ENCODE data around the gene DNAI1. TPM values are rescaled to one million over a fixed set of nuclear protein-coding genes. Genes with fewer than 3 reads are reported as not detected.

Gene DNAI1
- total RNA-seq, 2 experiments from 2014 or later: not detected

GRCh38 chr9:34546834-34547827 lies 88.5 kb downstream of the DNAI1 start:
- Mint-ChIP-seq H3K4me1 (no peaks in the 10 kb centered on the region), H3K36me3 (no peaks in the 10 kb centered on the region), H3K27me3 (peaks cover 18% of the 10 kb centered on the region), H3K27ac (no peak overlapping the region), H3K4me3 (no peak overlapping the region), H3K9me3 (ENCODE audit: low read depth) (no peaks in the 10 kb centered on the region)
- DNase-seq (peak; percentile 71), ATAC-seq (peak; percentile 65)
- CTCF ChIA-PET: interaction anchor here (0.6 to 2.1 kb wide), 17 partner anchors 8 to 200 kb away, joined by 3 to 13 read pairs (median 5); partner anchors contain the start of genes DCTN3 and RPP25L

DNA sequence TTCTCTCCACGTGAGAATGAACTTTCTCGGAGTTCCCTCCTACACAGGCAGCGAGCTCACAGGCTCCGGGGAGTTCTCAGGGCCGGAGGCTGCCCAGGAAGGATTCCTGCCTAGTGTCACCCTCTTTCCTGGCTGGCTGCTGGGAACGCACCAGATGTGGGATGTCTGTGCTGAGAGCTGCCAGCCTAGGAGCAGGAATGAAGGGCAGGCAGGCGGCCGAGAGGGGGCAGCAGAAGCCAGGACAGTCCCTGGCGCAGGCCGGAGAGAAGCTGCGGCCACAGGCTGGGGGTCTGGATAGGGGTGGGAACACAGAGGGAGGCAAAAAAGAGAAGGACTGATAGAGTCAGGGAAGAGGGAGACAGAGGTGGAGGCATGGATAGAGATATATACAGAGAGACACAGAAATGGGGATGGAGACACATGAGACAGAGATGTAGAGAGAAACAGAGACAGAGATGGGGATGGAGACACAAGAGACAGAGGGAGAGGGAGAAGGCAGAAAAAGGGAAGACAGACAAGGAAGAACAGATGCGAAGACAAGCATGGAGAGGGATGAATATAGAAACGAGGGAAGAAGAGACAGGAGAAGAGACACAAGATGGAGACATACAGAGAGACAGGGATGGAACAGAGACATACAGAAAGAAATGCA lies 89.5 kb downstream of the DNAI1 start:
- Mint-ChIP-seq H3K27me3 (peaks cover 18% of the 10 kb centered on the region), H3K4me3 (no peak overlapping the region), H3K36me3 (no peaks in the 10 kb centered on the region), H3K27ac (no peak overlapping the region), H3K4me1 (no peaks in the 10 kb centered on the region), H3K9me3 (ENCODE audit: low read depth) (no peaks in the 10 kb centered on the region)
- DNase-seq (no peak), ATAC-seq (peak; percentile 48)
- CTCF ChIA-PET: interaction anchor here (0.6 to 2.1 kb wide), 16 partner anchors 9 to 985 kb away, joined by 3 to 13 read pairs (median 5); partner anchors contain the start of genes DCTN3 and RPP25L

- no peak for DNase-seq
- Mint-ChIP-seq H3K9me3 (ENCODE audit: low read depth) (no peaks in the 10 kb centered on the region), H3K4me3 (no peak overlapping the region), H3K36me3 (no peaks in the 10 kb centered on the region), H3K4me1 (no peaks in the 10 kb centered on the region), H3K27ac (no peak overlapping the region), H3K27me3 (peaks cover 16% of the 10 kb centered on the region)
- CTCF ChIA-PET: interaction anchor here (1.2 kb wide), 1 partner anchor 42 kb away, joined by 7 read pairs; no protein-coding TSS in a partner anchor
- no peak for ATAC-seq
Observed at GRCh38 chr9:34549407-34549732, 90.8 kb downstream of the DNAI1 start.

DNA sequence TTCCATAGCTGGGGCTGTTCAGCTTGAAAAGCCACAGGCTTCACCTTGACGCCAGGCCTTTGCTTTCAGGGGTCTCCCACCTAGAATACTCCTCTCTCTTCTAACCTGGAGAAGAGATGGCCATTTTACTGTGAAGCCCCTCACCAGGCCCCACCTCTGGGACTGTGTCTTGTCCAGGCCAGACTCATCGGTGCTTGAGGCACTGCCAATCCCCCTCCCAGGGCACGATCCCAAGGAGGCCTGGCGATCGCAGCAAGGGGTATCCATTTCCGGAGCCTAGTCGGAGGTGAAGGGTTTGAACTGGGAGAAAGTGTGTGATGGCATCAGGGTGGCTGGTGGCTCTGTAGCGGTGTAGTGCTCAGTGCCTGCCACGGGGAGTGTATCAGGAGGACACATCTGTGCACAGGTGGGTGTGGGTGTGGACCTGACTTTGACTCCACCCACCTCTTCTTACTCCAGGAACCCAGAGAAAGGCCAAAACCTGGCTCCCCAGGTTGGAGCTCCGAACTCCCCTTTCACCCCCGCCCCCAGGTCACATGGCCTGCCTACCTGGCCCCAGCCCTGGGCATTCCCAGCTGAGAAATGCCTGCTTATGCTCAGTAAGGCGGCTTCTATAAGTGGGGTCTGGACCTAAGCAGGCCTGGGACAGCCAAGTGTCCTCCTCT lies 91.5 kb downstream of the DNAI1 start:
- Mint-ChIP-seq H3K9me3 (ENCODE audit: low read depth) (no peaks in the 10 kb centered on the region), H3K4me1 (no peaks in the 10 kb centered on the region), H3K36me3 (no peaks in the 10 kb centered on the region), H3K4me3 (no peak overlapping the region), H3K27me3 (peaks cover 11% of the 10 kb centered on the region), H3K27ac (no peak overlapping the region)
- DNase-seq: no peak
- CTCF ChIA-PET: interaction anchor here (0.6 to 1.2 kb wide), 2 partner anchors 41 to 1279 kb away, joined by 3 to 7 read pairs; partner anchors contain the start of genes FAM221B and TMEM8B
- ATAC-seq: no peak

DNA sequence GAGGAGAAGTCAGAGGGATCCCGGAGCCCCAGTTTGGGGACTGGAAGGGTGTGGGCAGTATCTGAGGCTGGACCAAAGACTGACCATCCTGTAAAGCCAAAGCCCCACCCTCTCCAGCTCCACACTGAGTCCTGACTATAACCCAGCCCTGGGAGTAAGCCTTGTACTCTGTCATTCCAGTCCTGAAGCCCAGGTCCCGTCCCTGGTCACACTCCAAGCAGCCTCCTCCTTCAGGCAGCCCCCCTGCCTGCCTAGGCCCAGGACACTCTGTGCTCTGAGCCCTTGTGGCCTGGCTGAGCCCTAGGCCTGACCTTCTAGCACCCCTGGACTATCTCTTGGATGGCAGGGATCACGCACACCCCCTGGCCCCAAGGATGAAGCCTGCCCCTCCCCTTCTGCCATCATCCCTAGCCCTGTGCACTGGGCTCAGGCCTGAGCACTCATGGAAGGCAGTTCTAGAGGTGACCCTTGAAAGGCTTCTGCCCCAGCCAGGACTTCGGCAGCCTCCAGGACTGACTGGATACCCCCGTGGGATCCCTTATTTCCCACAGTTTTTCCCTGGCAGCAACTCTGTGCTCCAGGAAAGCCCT lies 92.2 kb downstream of the DNAI1 start:
- ATAC-seq: no peak
- Mint-ChIP-seq H3K36me3 (no peaks in the 10 kb centered on the region), H3K27me3 (peaks cover 5% of the 10 kb centered on the region), H3K9me3 (ENCODE audit: low read depth) (no peaks in the 10 kb centered on the region), H3K27ac (no peak overlapping the region), H3K4me3 (no peak overlapping the region), H3K4me1 (no peaks in the 10 kb centered on the region)
- CTCF ChIA-PET: interaction anchor here (0.6 to 1.2 kb wide), 2 partner anchors 41 to 1278 kb away, joined by 3 to 7 read pairs; partner anchors contain the start of genes FAM221B and TMEM8B
- DNase-seq: no peak

GRCh38 chr9:34551751-34552605 lies 93.4 kb downstream of the DNAI1 start:
- no peak overlapping the region for H3K4me3 Mint-ChIP-seq
- peaks cover 5% of the 10 kb centered on the region for H3K27me3 Mint-ChIP-seq
- H3K9me3 Mint-ChIP-seq (ENCODE audit: low read depth): no peaks in the 10 kb centered on the region
- CTCF ChIA-PET: no interaction called here
- no peaks in the 10 kb centered on the region for H3K4me1 Mint-ChIP-seq
- no peaks in the 10 kb centered on the region for H3K36me3 Mint-ChIP-seq
- ATAC-seq: no peak
- DNase-seq: no peak
- H3K27ac Mint-ChIP-seq: no peak overlapping the region

GRCh38 chr9:34552606-34552981 lies 94.0 kb downstream of the DNAI1 start:
- H3K4me1 Mint-ChIP-seq: no peaks in the 10 kb centered on the region
- peaks cover 5% of the 10 kb centered on the region for H3K27me3 Mint-ChIP-seq
- H3K36me3 Mint-ChIP-seq: no peaks in the 10 kb centered on the region
- no peak overlapping the region for H3K4me3 Mint-ChIP-seq
- H3K27ac Mint-ChIP-seq: no peak overlapping the region
- ATAC-seq (no peak), DNase-seq (no peak)
- H3K9me3 Mint-ChIP-seq (ENCODE audit: low read depth): no peaks in the 10 kb centered on the region
- CTCF ChIA-PET: no interaction called here

- DNase-seq (no peak), ATAC-seq (no peak)
- H3K36me3 Mint-ChIP-seq: no peaks in the 10 kb centered on the region
- no peak overlapping the region for H3K27ac Mint-ChIP-seq
- H3K4me3 Mint-ChIP-seq: no peak overlapping the region
- CTCF ChIA-PET: no interaction called here
- H3K9me3 Mint-ChIP-seq (ENCODE audit: low read depth): no peaks in the 10 kb centered on the region
- peaks cover 5% of the 10 kb centered on the region for H3K27me3 Mint-ChIP-seq
- H3K4me1 Mint-ChIP-seq: no peaks in the 10 kb centered on the region
Observed at GRCh38 chr9:34552986-34553385, 94.4 kb downstream of the DNAI1 start.

DNA sequence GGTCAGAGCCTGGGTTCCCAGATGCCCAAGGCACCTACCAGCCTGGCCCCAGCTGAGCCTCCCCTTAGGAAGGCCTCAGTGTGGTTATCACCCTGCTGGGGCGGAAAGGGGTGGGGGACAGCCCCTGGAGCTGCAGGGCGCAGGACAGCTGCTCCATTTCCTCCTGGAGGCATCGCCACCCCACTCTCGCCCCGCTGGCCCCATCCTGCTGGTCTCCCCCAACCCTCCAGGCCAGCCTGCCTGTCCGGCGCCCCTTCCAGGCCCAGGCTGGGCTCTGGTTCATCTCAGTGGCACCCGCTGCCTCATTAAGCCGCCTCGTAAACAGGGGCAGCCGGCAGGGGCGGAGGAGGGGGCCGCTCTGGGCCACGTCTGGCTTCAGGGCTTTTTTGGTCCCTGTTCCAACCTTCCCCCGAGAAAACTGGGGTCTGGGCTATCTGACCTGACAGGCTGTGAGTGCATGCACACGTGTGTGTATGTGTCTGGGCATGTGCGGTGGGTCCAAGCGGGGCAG lies 95.0 kb downstream of the DNAI1 start:
- no peaks in the 10 kb centered on the region for H3K9me3 Mint-ChIP-seq (ENCODE audit: low read depth)
- no peaks in the 10 kb centered on the region for H3K36me3 Mint-ChIP-seq
- ATAC-seq (no peak), DNase-seq (no peak)
- no peaks in the 10 kb centered on the region for H3K4me1 Mint-ChIP-seq
- no peak overlapping the region for H3K4me3 Mint-ChIP-seq
- no peak overlapping the region for H3K27ac Mint-ChIP-seq
- no peaks in the 10 kb centered on the region for H3K27me3 Mint-ChIP-seq
- CTCF ChIA-PET: no interaction called here

GRCh38 chr9:34554211-34555001 lies 95.8 kb downstream of the DNAI1 start:
- CTCF ChIA-PET: no interaction called here
- no peak overlapping the region for H3K4me3 Mint-ChIP-seq
- H3K4me1 Mint-ChIP-seq: no peaks in the 10 kb centered on the region

GRCh38 chr9:34555002-34555348 lies 96.4 kb downstream of the DNAI1 start:
- ATAC-seq: no peak
- Mint-ChIP-seq H3K27me3 (peaks cover 5% of the 10 kb centered on the region), H3K4me1 (no peaks in the 10 kb centered on the region), H3K36me3 (no peaks in the 10 kb centered on the region), H3K9me3 (ENCODE audit: low read depth) (no peaks in the 10 kb centered on the region), H3K27ac (no peak overlapping the region), H3K4me3 (no peak overlapping the region)
- CTCF ChIA-PET: no interaction called here
- DNase-seq: no peak

More at GRCh38 chr9:34554211-34555001, 95.8 kb downstream of the DNAI1 start:
- no peaks in the 10 kb centered on the region for H3K36me3 Mint-ChIP-seq
- no peak overlapping the region for H3K27ac Mint-ChIP-seq
- ATAC-seq (no peak), DNase-seq (no peak)
- peaks cover 3% of the 10 kb centered on the region for H3K27me3 Mint-ChIP-seq
- no peaks in the 10 kb centered on the region for H3K9me3 Mint-ChIP-seq (ENCODE audit: low read depth)

GRCh38 chr9:34555500-34555899 lies 96.9 kb downstream of the DNAI1 start:
- Mint-ChIP-seq H3K4me3 (no peak overlapping the region), H3K36me3 (no peaks in the 10 kb centered on the region), H3K27me3 (peaks cover 10% of the 10 kb centered on the region), H3K9me3 (ENCODE audit: low read depth) (no peaks in the 10 kb centered on the region), H3K27ac (no peak overlapping the region), H3K4me1 (no peaks in the 10 kb centered on the region)
- ATAC-seq (no peak), DNase-seq (no peak)
- CTCF ChIA-PET: no interaction called here
